ENCODE results near the gene SLC9A3.
"Not testable (repeated sequence)": the region's sequence is repeated elsewhere in the genome, so short reads cannot be mapped to it uniquely, and the experiment has no call there.

The SLC9A3 gene

DNA sequence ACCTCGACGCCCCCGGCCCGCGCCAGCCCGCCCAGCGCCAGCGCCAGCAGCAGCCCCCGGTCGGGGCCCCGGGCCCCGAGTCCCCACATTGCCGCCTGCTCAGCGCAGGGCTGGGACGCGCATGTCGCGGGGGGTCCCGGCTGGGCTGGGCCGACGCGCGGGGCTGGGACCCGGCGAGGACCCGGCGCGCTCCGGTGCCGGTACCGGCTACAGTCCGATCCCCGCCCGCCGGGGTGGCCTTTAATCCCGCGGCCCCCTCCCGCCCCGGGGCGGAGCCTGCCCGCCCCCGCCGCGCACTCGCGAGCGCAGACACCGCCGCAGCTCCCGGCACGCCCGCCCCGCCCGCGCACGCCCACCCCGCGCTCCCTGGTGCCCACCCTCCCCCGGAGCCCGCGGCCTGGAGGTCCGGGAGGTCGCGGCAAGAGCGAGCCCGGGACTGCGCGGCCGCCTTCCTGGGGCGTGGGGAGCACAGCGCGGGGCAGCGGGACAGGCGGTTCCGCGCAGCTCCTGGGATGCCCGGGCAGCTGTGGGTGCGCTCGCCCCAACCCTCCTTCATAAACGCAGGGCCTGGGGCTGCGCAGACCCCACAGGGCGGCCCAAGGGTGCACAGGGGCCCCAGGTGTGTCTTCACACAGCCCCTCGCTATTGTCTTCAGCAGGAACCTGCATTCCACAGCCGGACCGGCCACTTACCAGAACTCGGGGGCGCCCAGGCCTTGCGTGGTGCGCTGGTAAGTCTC lies at the start of gene SLC9A3:
Gene SLC9A3 (minus strand): TSS at position 216 of the 739 bp plus-strand sequence.
- no peak for DNase-seq (ENCODE audit: low read depth in 2 of 2)

DNA sequence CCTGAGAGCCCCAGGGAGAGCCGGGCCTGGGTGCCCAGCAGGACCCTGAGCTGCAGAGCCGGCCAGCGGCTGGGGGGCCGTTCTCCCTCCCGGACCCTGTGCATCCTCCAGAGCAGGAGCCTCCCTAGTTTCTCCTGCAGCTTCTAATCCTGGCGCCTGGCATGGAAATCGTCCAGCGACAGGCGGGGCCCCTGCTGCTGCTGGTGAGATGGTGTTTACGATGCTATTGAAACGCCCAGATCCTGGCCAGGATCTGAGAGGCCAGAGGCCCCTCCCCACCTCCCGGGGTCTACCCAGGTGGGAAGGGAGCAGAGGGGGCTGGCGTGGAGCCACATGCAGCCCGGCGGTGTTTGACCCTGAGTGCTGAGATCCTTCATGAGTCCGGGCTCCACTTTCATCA lies 49.7 kb upstream of the SLC9A3 start:
- no peak for DNase-seq (ENCODE audit: low read depth in 2 of 2)

DNA sequence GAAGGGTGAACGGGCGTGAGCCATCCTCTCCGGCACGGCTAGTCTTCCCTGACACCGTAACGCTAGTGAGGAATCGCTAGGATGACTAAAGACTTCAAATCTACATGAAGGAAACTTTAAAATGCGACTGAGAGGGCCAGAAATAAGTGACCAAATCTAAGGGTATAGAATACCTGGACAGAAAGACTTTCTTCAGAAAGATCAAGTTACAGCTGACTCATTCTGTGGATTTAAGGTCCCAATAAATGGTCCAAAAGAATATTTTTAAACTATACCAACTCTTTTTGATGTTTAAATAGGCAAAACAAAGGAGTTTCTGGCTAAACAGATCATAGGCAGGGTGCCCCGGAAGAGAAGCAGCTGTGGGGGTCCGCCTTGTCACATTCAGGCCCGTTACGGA lies 49.0 kb upstream of the SLC9A3 start:
- DNase-seq (ENCODE audit: low read depth in 2 of 2), result no peak

DNA sequence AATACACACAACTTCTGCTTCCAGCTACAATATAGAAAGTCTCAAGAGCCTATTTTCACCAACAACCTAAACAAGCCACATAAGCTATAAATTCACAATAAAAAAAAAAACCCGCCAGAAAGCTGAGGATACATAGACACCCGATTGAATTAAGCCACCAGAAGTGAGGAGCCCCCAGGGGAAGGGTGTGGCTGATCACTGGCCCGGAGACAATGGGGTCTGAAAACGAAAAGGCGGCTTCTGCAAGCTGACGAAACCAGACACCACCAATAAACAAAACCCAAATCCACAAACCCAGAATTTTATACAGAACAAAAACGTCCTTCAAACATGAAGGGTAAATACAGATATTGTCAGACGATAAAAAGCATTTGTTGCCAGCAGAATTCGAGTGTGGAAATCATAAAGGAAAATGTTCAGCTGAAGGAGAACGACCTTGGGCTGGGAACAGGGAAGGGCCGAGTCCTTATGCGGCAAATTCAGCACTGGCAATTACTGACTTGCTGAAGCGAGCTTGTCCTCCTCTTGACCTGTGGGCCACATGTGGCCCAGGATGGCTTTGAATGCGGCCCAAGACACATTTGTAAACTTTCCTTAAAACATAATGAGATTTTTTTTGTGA lies 48.3 kb upstream of the SLC9A3 start:
- DNase-seq (ENCODE audit: low read depth in 2 of 2), result no peak

DNA sequence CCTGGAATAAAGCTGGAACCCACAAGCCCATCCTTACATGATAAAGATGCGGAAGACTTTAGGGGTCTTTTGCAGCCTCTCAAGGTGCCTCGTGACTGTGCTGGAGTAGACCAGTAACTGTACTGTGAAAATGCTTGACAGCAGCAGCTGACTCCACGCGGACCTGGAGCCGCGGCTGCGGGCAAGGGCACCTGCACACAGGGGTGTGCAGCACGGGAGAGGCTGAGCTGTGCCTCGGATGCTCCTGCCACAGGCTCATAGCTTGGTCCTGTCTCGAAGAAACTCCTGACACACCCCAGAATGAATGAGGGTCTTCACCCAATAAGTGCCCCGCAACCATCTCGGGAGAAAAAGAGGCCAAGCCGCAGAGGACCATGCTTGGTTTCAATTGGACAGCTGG lies 47.5 kb upstream of the SLC9A3 start:
- DNase-seq (ENCODE audit: low read depth in 2 of 2), result no peak

DNA sequence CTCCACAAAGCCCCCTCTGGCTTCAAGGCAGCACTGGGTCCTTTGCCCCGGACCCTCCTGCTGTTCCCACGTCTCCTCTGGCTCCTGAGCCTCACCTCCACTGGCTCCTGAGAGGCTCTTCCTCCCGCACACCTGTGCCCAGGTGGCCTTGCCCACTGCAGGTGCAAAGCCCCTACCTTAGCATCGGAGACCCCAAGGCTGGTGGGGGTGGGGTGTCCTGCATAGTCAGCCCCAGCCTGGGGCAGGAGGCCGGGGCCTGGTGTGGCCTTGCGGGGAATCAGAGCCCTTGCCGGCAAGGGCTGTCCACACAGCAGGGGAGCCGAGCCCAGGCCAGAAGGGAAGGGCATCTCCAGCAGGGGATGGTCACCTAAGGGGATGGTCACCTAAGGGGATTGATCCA lies 46.6 kb upstream of the SLC9A3 start:
- no peak for DNase-seq (ENCODE audit: low read depth in 2 of 2)

DNA sequence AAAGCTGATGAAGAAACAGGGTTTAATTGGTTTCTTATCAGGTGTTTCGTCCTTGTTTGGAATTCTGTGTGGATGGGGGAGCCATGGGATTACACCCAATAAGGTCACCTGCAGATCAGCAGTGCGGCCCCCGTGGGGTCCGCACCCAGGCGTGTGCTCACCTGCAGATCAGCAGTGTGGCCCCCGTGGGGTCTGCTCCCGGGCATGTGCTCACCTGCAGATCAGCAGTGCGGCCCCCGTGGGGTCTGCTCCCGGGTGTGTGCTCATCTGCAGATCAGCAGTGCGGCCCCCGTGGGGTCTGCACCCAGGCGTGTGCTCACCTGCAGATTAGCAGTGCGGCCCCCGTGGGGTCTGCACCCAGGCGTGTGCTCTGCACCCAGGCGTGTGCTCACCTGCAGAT lies 46.2 kb upstream of the SLC9A3 start:
- no peak for DNase-seq (ENCODE audit: low read depth in 2 of 2)

DNA sequence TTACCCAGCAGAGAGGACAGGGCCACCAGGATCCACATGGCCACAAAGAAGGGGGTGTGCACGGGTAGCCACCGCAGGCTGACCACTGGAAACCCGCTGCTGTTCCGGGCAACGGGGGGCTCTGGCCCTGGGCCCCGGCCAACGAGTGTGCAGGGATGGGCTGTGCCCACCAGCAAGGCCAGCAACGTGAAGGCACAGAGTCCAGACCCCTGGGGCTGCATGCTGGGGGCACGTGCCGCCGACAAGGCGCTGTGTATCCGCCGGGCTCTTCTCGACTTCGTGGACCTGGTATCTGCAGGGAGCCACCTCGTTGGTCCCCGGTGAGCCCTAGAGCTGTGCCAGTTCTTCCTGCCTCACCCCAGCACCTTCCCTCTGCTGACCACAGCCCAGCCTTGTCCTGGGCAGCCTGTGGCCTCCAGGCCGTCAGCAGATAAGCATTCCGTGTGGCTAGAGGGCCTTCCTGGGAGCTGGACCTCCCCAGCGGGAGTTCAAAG lies 45.7 kb upstream of the SLC9A3 start:
- no peak for DNase-seq (ENCODE audit: low read depth in 2 of 2)

DNA sequence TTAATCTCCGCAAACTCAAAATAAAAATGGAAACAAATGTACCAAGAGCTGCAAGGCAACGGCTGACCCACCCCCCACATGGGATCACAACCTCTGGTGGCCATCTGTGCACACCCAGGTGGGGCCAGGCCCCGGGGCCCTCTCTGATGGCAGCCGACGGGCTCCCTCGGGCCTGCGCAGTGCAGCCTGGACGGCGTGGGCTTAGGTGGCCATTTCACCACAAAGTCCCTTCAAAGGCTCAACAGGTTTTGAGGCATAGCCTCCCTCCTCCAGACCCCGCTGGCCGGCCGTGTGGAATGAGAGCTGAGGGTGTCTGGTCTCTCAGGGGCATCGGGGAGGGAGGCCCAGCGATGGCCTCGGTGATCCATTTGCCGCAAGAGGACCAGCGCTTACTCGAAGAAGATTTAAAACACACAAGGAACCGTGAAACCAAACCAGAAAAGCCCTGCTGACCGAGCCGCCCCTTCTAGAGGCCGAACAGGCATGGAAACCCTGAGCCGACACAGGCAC lies 45.2 kb upstream of the SLC9A3 start:
- DNase-seq (ENCODE audit: low read depth in 2 of 2), result no peak

DNA sequence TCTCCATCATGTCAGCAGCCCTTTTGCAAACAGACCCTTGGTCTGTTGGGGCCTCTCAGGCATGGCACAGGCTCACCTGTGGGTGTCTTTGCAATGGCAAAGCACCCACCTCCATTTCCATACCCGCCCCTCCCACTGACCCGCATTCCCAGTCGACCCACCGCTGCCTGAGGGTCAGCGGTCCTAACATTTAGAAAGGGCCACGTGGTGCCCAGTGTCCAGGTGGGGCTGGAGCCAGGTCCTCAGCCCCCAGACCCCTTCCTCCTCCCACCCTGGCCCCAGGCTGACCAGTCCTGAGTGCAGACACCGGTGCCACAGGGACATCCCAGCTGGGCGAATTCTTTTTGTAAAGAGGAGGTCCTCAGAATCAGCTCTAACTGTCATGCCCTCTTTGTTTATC lies 44.6 kb upstream of the SLC9A3 start:
- DNase-seq (ENCODE audit: low read depth in 2 of 2), result no peak

DNA sequence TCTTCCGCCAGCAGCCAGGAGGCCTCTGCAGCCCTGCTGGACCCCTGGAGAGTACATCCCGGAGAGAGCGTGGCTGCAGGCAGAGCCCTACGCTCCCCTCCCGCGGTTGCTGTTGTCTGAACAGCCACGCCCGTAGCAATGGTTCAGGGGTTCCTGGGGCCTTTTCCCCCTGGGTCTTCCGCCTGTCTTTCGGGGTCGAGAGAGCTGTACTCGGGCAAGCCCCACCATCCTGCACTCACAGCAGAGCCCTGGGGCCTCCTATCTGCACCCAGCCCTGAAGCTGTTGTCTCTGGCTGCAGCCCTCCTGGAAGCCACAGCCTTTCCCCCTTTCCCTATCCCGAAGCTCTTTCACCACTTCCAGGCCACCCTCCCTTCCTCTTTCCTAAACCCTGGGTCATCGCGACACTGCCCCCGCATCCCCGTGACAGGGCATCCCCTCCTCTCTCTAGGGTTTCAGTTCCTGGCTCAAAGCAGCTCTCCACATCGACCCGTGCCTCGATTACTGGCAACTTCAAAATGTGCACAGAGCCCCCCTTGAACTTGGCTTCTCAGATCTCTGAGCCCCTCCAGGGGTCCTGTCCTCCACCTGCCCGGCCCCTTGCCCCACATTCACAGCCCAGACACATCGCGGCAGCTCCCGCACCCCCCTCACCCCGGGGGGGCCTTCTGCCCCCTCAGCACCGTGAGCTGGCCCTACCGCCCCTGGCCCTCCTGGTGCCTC lies 44.0 kb upstream of the SLC9A3 start:
- no peak for DNase-seq (ENCODE audit: low read depth in 2 of 2)

DNA sequence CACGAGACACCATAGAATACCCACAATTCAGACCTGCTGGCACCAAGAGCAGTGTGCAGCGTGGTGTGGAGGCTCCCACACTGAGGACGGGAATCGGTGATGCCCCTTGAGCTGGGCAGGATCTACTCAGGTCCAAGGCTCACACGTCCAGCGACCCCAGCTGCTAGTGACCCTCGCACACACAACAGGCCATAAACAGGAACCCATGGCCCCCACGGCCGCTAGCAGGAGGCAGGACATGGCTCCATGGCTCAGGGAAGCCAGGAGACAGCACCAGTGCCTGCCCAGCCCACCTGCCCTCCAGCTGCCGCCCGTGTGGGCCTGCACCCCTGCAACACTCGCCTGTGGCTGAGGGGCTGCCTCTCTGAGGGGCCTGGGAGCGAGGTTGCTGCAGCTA lies 43.4 kb upstream of the SLC9A3 start:
- DNase-seq (ENCODE audit: low read depth in 2 of 2), result no peak

DNA sequence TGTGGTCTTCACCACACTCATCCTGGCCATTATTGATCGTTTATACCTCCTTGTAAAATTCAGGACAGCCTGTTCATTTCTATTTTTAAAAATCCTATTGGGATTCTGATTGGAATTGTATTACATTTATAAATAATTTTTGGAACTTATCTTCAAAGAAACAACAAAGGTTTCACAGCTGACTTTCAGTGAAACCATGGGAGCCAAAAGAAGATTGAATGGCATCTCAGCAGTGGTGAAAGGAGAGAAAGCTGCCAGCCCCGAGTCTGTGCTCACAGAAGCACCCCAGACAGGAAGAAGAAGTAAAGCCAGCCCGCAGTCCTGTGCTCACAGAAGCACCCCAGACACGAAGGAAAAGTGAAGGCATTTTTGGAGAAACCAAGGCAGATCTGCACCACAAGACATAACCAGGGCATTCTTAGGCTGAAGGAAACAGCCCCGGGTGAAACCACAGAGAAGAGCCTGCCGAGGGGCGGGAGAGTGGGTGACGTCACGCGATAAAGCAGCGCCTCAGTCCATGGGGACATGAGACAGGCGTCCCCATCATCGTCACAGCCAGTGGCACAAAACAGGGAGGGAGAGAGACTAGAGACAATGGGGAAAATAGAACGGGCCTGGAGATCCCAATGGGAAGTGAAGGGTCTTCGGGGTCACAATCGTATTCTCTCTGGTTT lies 42.5 kb upstream of the SLC9A3 start:
- DNase-seq (ENCODE audit: low read depth in 2 of 2), result no peak

DNA sequence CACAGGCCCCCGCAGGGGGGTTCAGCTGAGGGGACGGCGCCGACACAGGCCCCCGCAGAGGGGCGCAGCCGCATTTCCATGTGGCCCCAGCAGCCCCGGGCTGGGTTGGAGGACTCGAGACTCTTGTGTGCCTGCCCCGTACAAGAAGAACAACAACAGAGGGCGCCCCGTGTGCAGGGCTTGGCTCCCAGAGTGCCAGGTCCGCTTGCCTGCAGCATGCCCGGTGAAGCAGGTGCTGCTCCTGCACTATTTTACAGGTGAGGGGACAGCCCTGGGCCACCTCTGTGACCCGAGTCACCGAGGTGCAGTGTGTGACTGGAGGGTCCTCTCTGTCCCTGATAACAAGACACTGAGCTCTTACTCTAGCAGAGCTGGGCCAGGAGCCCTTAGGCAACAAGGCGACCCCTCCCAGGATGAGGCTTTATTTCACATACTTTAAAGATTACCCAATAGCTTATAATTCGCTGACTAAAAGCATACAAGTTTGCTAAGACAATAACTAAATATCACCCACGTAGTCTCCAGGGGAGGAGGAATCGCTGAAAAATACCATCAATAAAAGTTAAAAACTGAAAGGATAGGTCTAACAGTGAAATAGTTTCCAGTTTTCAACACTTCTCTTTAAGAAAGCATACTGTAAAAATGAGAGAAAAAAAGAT lies 41.7 kb upstream of the SLC9A3 start:
- no peak for DNase-seq (ENCODE audit: low read depth in 2 of 2)

DNA sequence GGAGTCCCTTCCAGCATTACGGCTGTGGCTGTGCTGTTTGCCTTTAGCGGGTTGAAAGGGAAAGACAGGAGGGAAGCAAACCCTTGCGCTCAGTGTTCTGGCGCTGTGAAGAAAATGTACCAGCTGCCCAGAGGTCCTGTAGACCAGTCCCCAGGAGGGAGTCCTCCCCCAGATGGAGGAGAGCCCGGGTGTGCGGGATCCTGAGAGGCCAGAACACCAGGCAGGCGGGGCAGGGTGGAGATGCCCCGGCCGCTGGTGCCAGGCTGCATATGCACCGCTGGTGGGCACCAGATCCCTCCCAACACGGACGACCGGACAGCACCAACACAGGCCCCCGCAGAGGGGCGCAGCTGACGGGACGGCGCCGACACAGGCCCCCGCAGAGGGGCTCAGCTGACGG lies 37.2 kb upstream of the SLC9A3 start:
- no peak for DNase-seq (ENCODE audit: low read depth in 2 of 2)

DNA sequence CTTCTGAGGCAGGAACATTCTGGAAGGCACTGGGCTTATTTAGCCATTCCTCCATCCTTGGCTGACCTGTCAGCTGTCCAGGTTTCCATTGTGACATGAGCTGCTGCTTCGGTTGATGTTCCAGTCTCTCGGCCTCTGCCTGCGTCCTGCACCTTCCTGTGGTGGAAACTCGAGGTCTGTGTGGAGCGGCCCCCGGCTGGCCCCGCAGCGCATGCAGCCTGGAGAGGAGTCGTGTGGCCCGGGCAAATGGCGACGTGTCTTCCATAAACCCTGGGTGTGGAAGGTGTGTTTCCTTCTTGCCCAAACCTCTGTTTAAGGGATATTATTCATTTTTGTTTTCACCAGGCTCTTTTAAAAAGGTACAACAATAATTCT lies 36.5 kb upstream of the SLC9A3 start:
- DNase-seq (ENCODE audit: low read depth in 2 of 2), result no peak

DNA sequence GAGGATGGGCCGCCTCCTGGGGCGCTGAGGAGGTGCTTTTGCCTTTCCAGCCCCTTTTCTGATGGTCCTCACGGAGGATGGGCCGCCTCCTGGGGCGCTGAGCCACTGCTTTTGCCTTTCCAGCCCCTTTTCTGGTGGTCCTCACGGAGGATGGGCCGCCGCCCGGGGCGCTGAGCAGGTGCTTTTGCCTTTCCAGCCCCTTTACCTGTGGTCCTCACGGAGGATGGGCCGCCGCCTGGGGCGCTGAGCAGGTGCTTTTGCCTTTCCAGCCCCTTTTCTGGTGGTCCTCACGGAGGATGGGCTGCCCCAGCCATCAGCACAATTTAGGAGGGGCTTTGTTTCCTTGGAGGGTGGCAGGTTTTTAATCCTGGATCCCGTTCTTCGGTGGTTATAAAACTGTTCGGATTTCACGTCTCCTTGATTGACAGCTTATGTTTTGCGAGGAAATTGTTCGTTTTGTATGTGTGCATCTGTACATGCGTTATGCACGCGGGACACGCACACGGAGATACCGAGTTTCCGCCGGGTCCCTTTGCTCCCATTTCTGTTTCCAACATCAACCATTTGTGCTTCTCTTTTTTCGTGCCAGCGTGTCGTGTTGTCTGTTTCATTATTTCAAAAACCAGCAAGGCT lies 34.7 kb upstream of the SLC9A3 start:
- no peak for DNase-seq (ENCODE audit: low read depth in 2 of 2)

DNA sequence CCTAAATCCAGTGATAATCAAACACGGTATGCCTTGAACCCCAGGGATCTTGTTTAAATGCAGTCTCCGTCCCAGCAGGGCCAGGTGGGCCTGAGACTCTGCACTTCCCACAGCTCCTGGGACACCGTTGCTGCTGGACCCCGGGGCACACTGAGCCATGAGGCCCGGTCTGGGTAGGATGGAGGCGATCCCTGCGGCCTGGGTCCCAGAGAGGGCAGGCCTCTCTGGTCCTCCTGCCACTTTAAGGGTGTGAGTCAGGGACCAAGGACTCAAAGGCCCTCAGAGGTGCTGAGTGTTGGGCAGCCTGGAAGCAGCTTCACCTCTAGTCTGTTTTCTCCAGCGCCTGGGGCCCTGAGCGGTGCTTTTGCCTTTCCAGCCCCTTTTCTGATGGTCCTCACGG lies 34.1 kb upstream of the SLC9A3 start:
- no peak for DNase-seq (ENCODE audit: low read depth in 2 of 2)

DNA sequence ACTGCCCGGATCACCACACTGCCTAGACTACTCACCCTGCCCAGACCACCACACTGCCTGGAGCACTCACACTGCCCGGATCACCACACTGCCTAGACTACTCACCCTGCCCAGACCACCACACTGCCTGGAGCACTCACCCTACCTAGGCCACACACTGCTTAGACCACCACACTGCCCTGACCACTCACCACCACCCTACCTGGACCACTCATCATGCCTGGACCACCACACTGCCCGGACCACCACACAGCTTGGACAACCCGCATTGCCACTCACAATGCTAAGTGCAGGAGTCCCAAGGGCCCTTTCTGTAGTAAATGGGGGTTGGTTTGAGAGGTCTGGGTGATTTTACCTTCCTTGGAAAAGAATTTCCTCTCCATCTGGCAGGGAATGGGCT lies 33.7 kb upstream of the SLC9A3 start:
- DNase-seq (ENCODE audit: low read depth in 2 of 2), result not testable (repeated sequence)

DNA sequence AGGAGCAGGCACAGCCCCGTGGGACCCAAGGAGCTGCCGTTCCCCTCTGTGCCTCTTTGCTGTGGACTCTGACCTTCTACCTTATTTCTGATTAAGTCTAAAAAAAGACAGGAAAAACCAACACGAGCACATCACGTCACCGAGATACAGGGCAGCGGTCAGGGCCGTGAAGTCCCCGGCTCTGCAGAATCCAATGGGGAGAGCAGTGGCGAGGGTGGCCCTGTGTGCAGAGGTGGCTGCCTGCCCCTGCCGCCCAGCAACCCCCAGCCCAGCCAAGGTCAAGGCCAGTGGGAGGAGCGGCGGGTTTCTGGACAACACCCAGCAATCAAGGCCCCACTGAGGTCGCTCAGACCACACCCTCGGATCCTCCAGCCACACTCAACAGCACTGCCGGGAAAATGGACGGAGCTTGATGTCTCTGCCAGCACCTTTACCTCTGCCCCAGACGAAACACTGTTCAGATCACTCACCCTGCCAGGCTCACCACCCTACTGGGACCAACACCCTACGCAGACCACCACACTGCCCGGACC lies 32.7 kb upstream of the SLC9A3 start:
- DNase-seq (ENCODE audit: low read depth in 2 of 2), result no peak

DNA sequence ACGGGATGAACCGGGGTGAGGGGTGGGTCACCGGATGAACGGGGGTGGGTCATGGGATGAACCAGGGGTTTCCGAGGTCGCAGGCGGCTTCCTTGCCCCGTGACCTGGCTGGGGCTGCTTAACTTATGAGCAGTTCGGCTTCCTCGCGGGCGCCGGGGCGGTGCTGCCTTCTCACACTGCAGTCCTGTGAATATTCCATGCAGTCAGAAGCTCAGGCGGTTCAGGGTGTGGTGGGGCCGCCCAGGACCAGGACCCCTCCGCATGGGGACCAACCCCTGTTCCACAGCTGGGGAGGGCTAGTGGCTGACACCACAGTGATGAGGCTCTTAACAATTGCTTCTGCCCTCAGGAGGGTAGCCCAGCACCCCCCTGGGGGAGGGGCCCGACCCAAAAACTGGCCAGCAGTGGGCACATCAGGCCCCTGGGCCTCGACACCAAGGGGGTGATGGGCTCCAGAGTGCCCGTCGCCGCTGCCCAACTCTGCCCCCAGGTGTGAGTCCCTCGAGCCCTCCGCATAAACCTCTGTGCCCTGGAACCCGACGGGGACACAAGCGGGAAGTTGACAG lies 30.9 kb upstream of the SLC9A3 start:
- no peak for DNase-seq (ENCODE audit: low read depth in 2 of 2)
